VCaP (cell line): ENCODE data around the gene PKP4.

ENCODE experiments used
- H3K27ac ChIP-seq: fragments of 450-650 bp; 2 replicates; pipeline ENCODE4 v1.5.1; 2017
- CTCF ChIP-seq: fragments of 450-650 bp; conservative IDR thresholded peaks from 2 replicates; pipeline ENCODE4 v1.5.1; 2017; ENCODE audit warnings: mild to moderate bottlenecking, moderate library complexity

The PKP4 gene

GRCh38 chr2:158570869-158571268, 114.1 kb downstream of the PKP4 start:
- H3K27ac ChIP-seq, result no peak overlapping the region
- no peak for TF ChIP-seq CTCF

- TF ChIP-seq CTCF, result no peak; the same call in 1 of the 2 replicates
- H3K27ac ChIP-seq, result no peak overlapping the region
Observed at GRCh38 chr2:158573739-158574138, 117.0 kb downstream of the PKP4 start.

- no peak for TF ChIP-seq CTCF
- H3K27ac ChIP-seq, result no peak overlapping the region
Observed at GRCh38 chr2:158575051-158575635, 118.4 kb downstream of the PKP4 start.

GRCh38 chr2:158577141-158577540, 120.4 kb downstream of the PKP4 start:
- TF ChIP-seq CTCF, result no peak

GRCh38 chr2:158578703-158579330, 122.1 kb downstream of the PKP4 start:
- no peak overlapping the region for H3K27ac ChIP-seq
- no peak for TF ChIP-seq CTCF

More at GRCh38 chr2:158577141-158577540, 120.4 kb downstream of the PKP4 start:
- no peak overlapping the region for H3K27ac ChIP-seq

GRCh38 chr2:158579928-158580327, 123.2 kb downstream of the PKP4 start:
- TF ChIP-seq CTCF, result no peak

GRCh38 chr2:158580760-158581159, 124.0 kb downstream of the PKP4 start:
- H3K27ac ChIP-seq, result no peak overlapping the region
- TF ChIP-seq CTCF, result no peak

More at GRCh38 chr2:158579928-158580327, 123.2 kb downstream of the PKP4 start:
- H3K27ac ChIP-seq, result no peak overlapping the region
